ENCODE data around the gene CCDC27.

The CCDC27 gene

GRCh38 chr1:3750741-3751140 lies 1.5 kb upstream of the CCDC27 start:
- no peak for TF ChIP-seq CTCF (IDR thresholded peaks at IDR 0.05; ENCODE audit: control extremely low read depth, extremely low read depth, low read depth, missing control alignments)
- POLR2A ChIA-PET, result no interaction called here
- CTCF ChIA-PET, result no interaction called here

GRCh38 chr1:3753656-3754454 lies 1.6 kb downstream of the CCDC27 start:
- POLR2A ChIA-PET, result no interaction called here
- no peak for TF ChIP-seq CTCF (IDR thresholded peaks at IDR 0.05; ENCODE audit: control extremely low read depth, extremely low read depth, low read depth, missing control alignments)
- DNase-seq (ENCODE audit: extremely low spot score), result no peak
- CTCF ChIA-PET, result interaction anchor here (1.2 kb wide), 1 partner anchor 29 kb away, joined by 5 read pairs; no protein-coding TSS in a partner anchor

More at GRCh38 chr1:3750741-3751140, 1.5 kb upstream of the CCDC27 start:
- no peak for DNase-seq (ENCODE audit: extremely low spot score)

- POLR2A ChIA-PET, result no interaction called here
- no peak for TF ChIP-seq CTCF (IDR thresholded peaks at IDR 0.05; ENCODE audit: control extremely low read depth, extremely low read depth, low read depth, missing control alignments)
- CTCF ChIA-PET, result no interaction called here
- DNase-seq (ENCODE audit: extremely low spot score), result no peak
Measured at GRCh38 chr1:3756394-3756793, 4.1 kb downstream of the CCDC27 start.

- ChIA-PET CTCF (interaction anchor here (1.1 to 1.7 kb wide), 4 partner anchors 8 to 42 kb away, joined by 3 to 4 read pairs (median 4); no protein-coding TSS in a partner anchor), POLR2A (no interaction called here)
- TF ChIP-seq CTCF (IDR thresholded peaks at IDR 0.05; ENCODE audit: control extremely low read depth, extremely low read depth, low read depth, missing control alignments), result no peak
Measured at GRCh38 chr1:3759164-3759563, 6.9 kb downstream of the CCDC27 start.

GRCh38 chr1:3759796-3760195 lies 7.5 kb downstream of the CCDC27 start:
- DNase-seq (ENCODE audit: extremely low spot score), result no peak
- POLR2A ChIA-PET, result no interaction called here
- TF ChIP-seq CTCF (IDR thresholded peaks at IDR 0.05; ENCODE audit: control extremely low read depth, extremely low read depth, low read depth, missing control alignments), result no peak
- CTCF ChIA-PET, result interaction anchor here (1.1 to 2.1 kb wide), 4 partner anchors 9 to 42 kb away, joined by 3 to 7 read pairs (median 3); no protein-coding TSS in a partner anchor

More at GRCh38 chr1:3759164-3759563, 6.9 kb downstream of the CCDC27 start:
- no peak for DNase-seq (ENCODE audit: extremely low spot score)

GRCh38 chr1:3761296-3762010 lies 9.2 kb downstream of the CCDC27 start:
- POLR2A ChIA-PET, result no interaction called here
- no peak for DNase-seq (ENCODE audit: extremely low spot score)
- TF ChIP-seq CTCF (IDR thresholded peaks at IDR 0.05; ENCODE audit: control extremely low read depth, extremely low read depth, low read depth, missing control alignments), result no peak
- CTCF ChIA-PET, result interaction anchor here (1.1 to 2.1 kb wide), 4 partner anchors 8 to 40 kb away, joined by 3 to 7 read pairs (median 4); no protein-coding TSS in a partner anchor

Measured in GM10248 (cell line).